HG03521 (cell line): ENCODE results near the gene SLC6A3.
"Not testable (repeated sequence)": the region's sequence is repeated elsewhere in the genome, so short reads cannot be mapped to it uniquely, and the experiment has no call there.

ENCODE experiments used
- ATAC-seq: cut with Tn5 transposase; IDR thresholded peaks from one replicate; pipeline ENCODE4 v1.9.1; 2021; ENCODE audit warnings: mild to moderate bottlenecking, moderate library complexity; ENCODE audit not compliant: unreplicated experiment

Gene SLC6A3

GRCh38 chr5:1465966-1466471 is 20.8 kb upstream of the SLC6A3 start:
- no peak for ATAC-seq

- no peak for ATAC-seq
Measured at GRCh38 chr5:1465117-1465516, 19.9 kb upstream of the SLC6A3 start.

- no peak for ATAC-seq
Measured at GRCh38 chr5:1464511-1464910, 19.3 kb upstream of the SLC6A3 start.

GRCh38 chr5:1464096-1464446 is 18.8 kb upstream of the SLC6A3 start:
- ATAC-seq, result no peak

GRCh38 chr5:1463326-1464095 is 18.3 kb upstream of the SLC6A3 start:
- no peak for ATAC-seq

GRCh38 chr5:1462358-1462757 is 17.1 kb upstream of the SLC6A3 start:
- ATAC-seq, result no peak

GRCh38 chr5:1461396-1461795 is 16.2 kb upstream of the SLC6A3 start:
- ATAC-seq, result no peak

- ATAC-seq, result no peak
Measured at GRCh38 chr5:1460054-1460682, 14.9 kb upstream of the SLC6A3 start.

- ATAC-seq, result not testable (repeated sequence)
Measured at GRCh38 chr5:1459435-1459834, 14.2 kb upstream of the SLC6A3 start.

- not testable (repeated sequence) for ATAC-seq
Measured at GRCh38 chr5:1456110-1456881, 11.1 kb upstream of the SLC6A3 start.

- ATAC-seq, result no peak
Measured at GRCh38 chr5:1453613-1454012, 8.4 kb upstream of the SLC6A3 start.

GRCh38 chr5:1449081-1449630 is 3.9 kb upstream of the SLC6A3 start:
- ATAC-seq, result no peak

GRCh38 chr5:1448511-1449011 is 3.3 kb upstream of the SLC6A3 start:
- no peak for ATAC-seq

- ATAC-seq, result no peak
Measured at GRCh38 chr5:1447671-1448361, 2.6 kb upstream of the SLC6A3 start.

- ATAC-seq, result no peak
Measured at GRCh38 chr5:1446602-1447343, 1.5 kb upstream of the SLC6A3 start.

GRCh38 chr5:1445689-1446601 is 705 bp upstream of the SLC6A3 start:
- ATAC-seq, result no peak

GRCh38 chr5:1444361-1445189 is 665 bp downstream of the SLC6A3 start:
- ATAC-seq, result no peak

- no peak for ATAC-seq
Measured at GRCh38 chr5:1443991-1444360, 1.3 kb downstream of the SLC6A3 start.
